MM.1S (cell line): ENCODE measurements around the gene MSI2.

Experiments
- DNase-seq: peaks from one replicate; pipeline ENCODE4 v3.0.0-alpha.2; 2015
- H2AFZ ChIP-seq: fragments of 300-600 bp; sonication (generic); 2 replicates; pipeline ENCODE4 v1.6.0; 2016; ENCODE audit warnings: antibody characterized with exemption, low read length
- H3F3A ChIP-seq: fragments of 300-600 bp; sonication (generic); 2 replicates; pipeline ENCODE4 v1.6.1; 2016; ENCODE audit warnings: mild to moderate bottlenecking, antibody characterized with exemption, low read length, moderate library complexity, mixed read lengths; ENCODE audit not compliant: insufficient read depth
- H3K27ac ChIP-seq: fragments of 300-600 bp; sonication (generic); 2 replicates; pipeline ENCODE4 v1.5.1; 2016; ENCODE audit warnings: mild to moderate bottlenecking, low read length
- H3K27me3 ChIP-seq: fragments of 300-600 bp; sonication (generic); replicated peaks from 2 replicates; pipeline ENCODE4 v1.6.0; 2016; ENCODE audit warnings: low read length; ENCODE audit not compliant: insufficient read depth
- H3K36me3 ChIP-seq: fragments of 300-600 bp; sonication (generic); replicated peaks from 2 replicates; pipeline ENCODE4 v1.6.1; 2016; ENCODE audit warnings: mild to moderate bottlenecking, low read length, mixed read lengths; ENCODE audit not compliant: insufficient read depth
- H3K4me1 ChIP-seq: fragments of 300-600 bp; sonication (generic); 2 replicates; pipeline ENCODE4 v1.6.1; 2016; ENCODE audit warnings: low read length, mixed read lengths
- H3K4me2 ChIP-seq: fragments of 300-600 bp; sonication (generic); 2 replicates; pipeline ENCODE4 v1.6.0; 2016; ENCODE audit warnings: low read depth, low read length
- H3K4me3 ChIP-seq: fragments of 300-600 bp; sonication (generic); 2 replicates; pipeline ENCODE4 v1.5.1; 2016; ENCODE audit warnings: low read length, mixed read lengths
- H3K79me2 ChIP-seq: fragments of 300-600 bp; sonication (generic); 2 replicates; pipeline ENCODE4 v1.6.1; 2016; ENCODE audit warnings: mixed run types, low read length, mixed read lengths
- H3K9ac ChIP-seq: fragments of 300-600 bp; sonication (generic); 2 replicates; pipeline ENCODE4 v1.6.1; 2016; ENCODE audit warnings: low read length, mixed read lengths
- H3K9me2 ChIP-seq: fragments of 300-600 bp; sonication (generic); replicated peaks from 2 replicates; pipeline ENCODE4 v1.6.1; 2016; ENCODE audit warnings: mild to moderate bottlenecking, low read length, mixed read lengths; ENCODE audit not compliant: insufficient read depth
- H3K9me3 ChIP-seq: fragments of 300-600 bp; sonication (generic); replicated peaks from 2 replicates; pipeline ENCODE4 v1.6.1; 2016; ENCODE audit warnings: mild to moderate bottlenecking, low read length, mixed read lengths; ENCODE audit not compliant: insufficient read depth
- H4K20me1 ChIP-seq: fragments of 300-600 bp; sonication (generic); 2 replicates; pipeline ENCODE4 v1.6.1; 2016; ENCODE audit warnings: mild to moderate bottlenecking, low read length, moderate library complexity, mixed read lengths; ENCODE audit not compliant: insufficient read depth
- EZH2 ChIP-seq: fragments of 300-600 bp; sonication (generic); optimal IDR thresholded peaks from 2 replicates; pipeline ENCODE3; 2017; ENCODE audit warnings: low read depth, mild to moderate bottlenecking, antibody characterized with exemption, low read length, mixed read lengths
- EZH2phosphoT487 ChIP-seq: fragments of 300-600 bp; sonication (generic); IDR thresholded peaks from 2 replicates; pipeline ENCODE4 v1.6.1; 2018; ENCODE audit warnings: antibody characterized with exemption, low read length
- TF ChIP-seq, protein P1 (sequence below): fragments of 300-600 bp; sonication (generic); IDR thresholded peaks from 2 replicates; pipeline ENCODE4 v1.5.1; 2016; ENCODE audit warnings: antibody characterized with exemption, low read length, mixed read lengths

The MSI2 gene

DNA sequence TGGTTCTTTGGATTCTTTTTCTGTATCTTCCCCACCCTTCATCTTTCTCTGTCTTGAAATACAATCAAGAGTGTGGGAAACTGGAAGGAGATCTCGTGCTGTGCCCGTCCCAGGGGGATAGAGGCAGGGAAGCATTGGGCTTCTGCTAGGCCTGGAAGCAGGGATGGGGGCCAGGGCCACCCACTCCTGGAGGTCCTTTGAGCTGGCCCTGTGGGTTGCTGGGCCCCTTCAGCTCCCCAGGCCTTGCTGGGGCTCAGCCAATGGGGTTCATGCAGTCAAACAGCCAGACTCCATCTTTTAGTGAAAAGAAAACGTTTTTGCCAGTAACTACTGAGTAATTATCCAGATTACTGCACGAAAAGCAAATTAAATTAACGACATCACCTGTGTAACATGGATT is 421.0 kb downstream of the MSI2 start:
- Histone ChIP-seq H3K36me3 (no peaks in the 10 kb centered on the region), H3K4me2 (no peak overlapping the region), H3K9ac (no peak overlapping the region), H3K4me1 (no peaks in the 10 kb centered on the region), H3K27me3 (no peaks in the 10 kb centered on the region), H3K79me2 (no peaks in the 10 kb centered on the region), H2AFZ (no peak overlapping the region), H3K4me3 (no peak overlapping the region), H3K27ac (no peak overlapping the region), H3K9me3 (no peaks in the 10 kb centered on the region), H3F3A (no peaks in the 10 kb centered on the region), H3K9me2 (no peaks in the 10 kb centered on the region), H4K20me1 (no peaks in the 10 kb centered on the region)
- DNase-seq: no peak
- TF ChIP-seq EZH2 (no peak), EZH2phosphoT487 (no peak)
- TF ChIP-seq, protein P1, sequence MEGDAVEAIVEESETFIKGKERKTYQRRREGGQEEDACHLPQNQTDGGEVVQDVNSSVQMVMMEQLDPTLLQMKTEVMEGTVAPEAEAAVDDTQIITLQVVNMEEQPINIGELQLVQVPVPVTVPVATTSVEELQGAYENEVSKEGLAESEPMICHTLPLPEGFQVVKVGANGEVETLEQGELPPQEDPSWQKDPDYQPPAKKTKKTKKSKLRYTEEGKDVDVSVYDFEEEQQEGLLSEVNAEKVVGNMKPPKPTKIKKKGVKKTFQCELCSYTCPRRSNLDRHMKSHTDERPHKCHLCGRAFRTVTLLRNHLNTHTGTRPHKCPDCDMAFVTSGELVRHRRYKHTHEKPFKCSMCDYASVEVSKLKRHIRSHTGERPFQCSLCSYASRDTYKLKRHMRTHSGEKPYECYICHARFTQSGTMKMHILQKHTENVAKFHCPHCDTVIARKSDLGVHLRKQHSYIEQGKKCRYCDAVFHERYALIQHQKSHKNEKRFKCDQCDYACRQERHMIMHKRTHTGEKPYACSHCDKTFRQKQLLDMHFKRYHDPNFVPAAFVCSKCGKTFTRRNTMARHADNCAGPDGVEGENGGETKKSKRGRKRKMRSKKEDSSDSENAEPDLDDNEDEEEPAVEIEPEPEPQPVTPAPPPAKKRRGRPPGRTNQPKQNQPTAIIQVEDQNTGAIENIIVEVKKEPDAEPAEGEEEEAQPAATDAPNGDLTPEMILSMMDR: no peak

DNA sequence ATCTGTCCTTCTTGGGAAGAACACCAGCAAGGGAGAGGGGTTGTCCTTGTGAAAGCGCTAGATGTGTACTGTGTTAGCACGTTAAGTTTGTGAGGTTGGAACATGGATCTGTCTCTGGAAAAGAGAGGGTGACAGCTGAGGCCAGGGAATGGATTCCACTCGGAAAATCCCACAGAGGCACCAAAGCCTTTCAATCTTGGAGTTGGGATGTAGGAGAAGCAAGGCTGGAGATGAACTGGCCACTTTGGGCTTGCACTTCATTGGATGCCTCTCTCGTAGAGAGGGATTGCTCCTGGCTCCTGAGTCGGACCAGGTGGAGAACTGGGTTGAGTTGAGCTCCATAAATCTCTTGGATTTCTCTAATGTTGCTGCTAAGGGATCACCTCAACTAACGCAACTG is 421.5 kb downstream of the MSI2 start:
- Histone ChIP-seq H3K4me1 (no peaks in the 10 kb centered on the region), H3K27me3 (no peaks in the 10 kb centered on the region), H2AFZ (no peak overlapping the region), H3K4me3 (no peak overlapping the region), H3F3A (no peaks in the 10 kb centered on the region), H3K9me2 (no peaks in the 10 kb centered on the region), H3K9ac (no peak overlapping the region), H4K20me1 (no peaks in the 10 kb centered on the region), H3K36me3 (no peaks in the 10 kb centered on the region), H3K4me2 (no peak overlapping the region), H3K79me2 (no peaks in the 10 kb centered on the region), H3K27ac (no peak overlapping the region), H3K9me3 (no peaks in the 10 kb centered on the region)
- no peak for DNase-seq
- TF ChIP-seq, protein P1: no peak
- no peak for TF ChIP-seq EZH2

DNA sequence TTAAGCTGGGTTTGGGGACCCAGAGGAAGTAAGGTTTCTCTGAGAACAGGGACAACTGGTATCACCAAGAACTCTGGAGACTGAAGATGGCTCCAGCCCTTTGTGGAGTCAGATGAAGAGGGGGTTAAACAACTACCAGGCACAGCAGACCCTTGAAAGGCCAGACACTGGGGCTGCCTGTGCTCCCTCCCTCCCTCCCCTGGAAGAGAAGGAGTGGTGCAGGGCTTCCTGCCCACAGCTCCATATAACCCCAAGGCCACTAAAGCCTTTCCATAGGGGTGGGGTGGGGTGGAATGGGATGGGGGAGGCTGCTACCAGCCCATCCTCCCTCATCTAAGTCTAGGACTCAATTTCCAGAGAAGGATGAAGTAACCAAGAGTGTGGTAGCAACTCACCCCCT is 422.1 kb downstream of the MSI2 start:
- TF ChIP-seq EZH2 (no peak), EZH2phosphoT487 (no peak)
- TF ChIP-seq, protein P1: no peak
- H2AFZ ChIP-seq: no peak overlapping the region
- DNase-seq: no peak
- no peaks in the 10 kb centered on the region for H3K27me3 ChIP-seq
- no peaks in the 10 kb centered on the region for H3K4me1 ChIP-seq
- no peak overlapping the region for H3K27ac ChIP-seq
- no peak overlapping the region for H3K4me3 ChIP-seq
- no peak overlapping the region for H3K9ac ChIP-seq
- H3K4me2 ChIP-seq: no peak overlapping the region
- H3K9me3 ChIP-seq: no peaks in the 10 kb centered on the region
- no peaks in the 10 kb centered on the region for H3F3A ChIP-seq
- H4K20me1 ChIP-seq: no peaks in the 10 kb centered on the region
- H3K79me2 ChIP-seq: no peaks in the 10 kb centered on the region
- no peaks in the 10 kb centered on the region for H3K36me3 ChIP-seq
- H3K9me2 ChIP-seq: no peaks in the 10 kb centered on the region

DNA sequence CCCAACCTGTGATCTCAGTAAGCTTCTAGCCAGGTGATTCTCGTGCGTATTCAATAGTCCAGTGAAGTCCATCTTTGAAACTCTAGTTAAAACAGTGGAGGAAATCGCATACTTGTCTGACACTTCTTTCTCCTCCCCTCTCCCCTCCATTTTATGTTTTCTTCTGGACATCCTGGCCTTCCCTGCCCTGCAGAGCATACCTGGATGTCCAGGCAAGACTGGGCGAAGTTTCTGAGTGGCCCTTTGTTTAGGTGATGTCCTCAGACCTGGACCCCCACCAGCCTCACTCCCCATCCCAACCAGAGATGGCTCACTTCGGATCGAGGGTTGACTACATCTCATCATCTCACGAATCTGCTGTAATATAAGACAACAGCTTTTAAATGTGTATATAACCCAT is 423.0 kb downstream of the MSI2 start:
- no peak overlapping the region for H3K27ac ChIP-seq
- TF ChIP-seq EZH2phosphoT487: no peak
- TF ChIP-seq EZH2: no peak
- TF ChIP-seq, protein P1: no peak
- DNase-seq: no peak
- H3K4me3 ChIP-seq: no peak overlapping the region
- no peaks in the 10 kb centered on the region for H3K27me3 ChIP-seq
- H4K20me1 ChIP-seq: no peaks in the 10 kb centered on the region
- H3K9me3 ChIP-seq: no peaks in the 10 kb centered on the region
- H3K79me2 ChIP-seq: no peaks in the 10 kb centered on the region
- H3K4me1 ChIP-seq: no peaks in the 10 kb centered on the region
- H3K36me3 ChIP-seq: no peaks in the 10 kb centered on the region
- H3F3A ChIP-seq: no peaks in the 10 kb centered on the region
- no peak overlapping the region for H2AFZ ChIP-seq
- H3K4me2 ChIP-seq: no peak overlapping the region
- H3K9ac ChIP-seq: no peak overlapping the region
- no peaks in the 10 kb centered on the region for H3K9me2 ChIP-seq
